Dendritic cell treated with granulocyte-macrophage colony-stimulating factor and Interleukin-4, amounts not matched to agents 40 ng/mL and 50 ng/mL, for 4 days (primary cell): ENCODE data around the gene PAQR8.

Experiments
- H3K27ac Mint-ChIP-seq: one replicate; pipeline ENCODE4 v1.8.0; 2022; ENCODE audit warnings: mild to moderate bottlenecking, mixed read lengths
- H3K27me3 Mint-ChIP-seq: one replicate; pipeline ENCODE4 v1.8.0; 2022; ENCODE audit warnings: mild to moderate bottlenecking, mixed read lengths
- H3K36me3 Mint-ChIP-seq: one replicate; pipeline ENCODE4 v1.8.0; 2022; ENCODE audit warnings: low read depth, mixed read lengths
- H3K4me1 Mint-ChIP-seq: one replicate; pipeline ENCODE4 v1.8.0; 2022; ENCODE audit warnings: low read depth, mixed read lengths
- H3K4me3 Mint-ChIP-seq: one replicate; pipeline ENCODE4 v1.8.0; 2022; ENCODE audit warnings: mild to moderate bottlenecking, moderate library complexity, mixed read lengths
- H3K9me3 Mint-ChIP-seq: one replicate; pipeline ENCODE4 v1.8.0; 2022; ENCODE audit warnings: mixed read lengths
- intact Hi-C: fragments of 100-400 bp; cut with micrococcal nuclease; formaldehyde crosslinking; loops from one replicate; pipeline ENCODE4 v1.15.0; 2022

PAQR8 gene

GRCh38 chr6:52394251-52394666 lies 32.3 kb downstream of the PAQR8 start:
- peaks cover 4% of the 10 kb centered on the region for H3K27me3 Mint-ChIP-seq
- H3K9me3 Mint-ChIP-seq, result no peaks in the 10 kb centered on the region
- no peak overlapping the region for H3K4me3 Mint-ChIP-seq
- no peak overlapping the region for H3K27ac Mint-ChIP-seq
- peaks cover 23% of the 10 kb centered on the region for H3K4me1 Mint-ChIP-seq
- no peaks in the 10 kb centered on the region for H3K36me3 Mint-ChIP-seq
- intact Hi-C loops, result no loop called here

DNA sequence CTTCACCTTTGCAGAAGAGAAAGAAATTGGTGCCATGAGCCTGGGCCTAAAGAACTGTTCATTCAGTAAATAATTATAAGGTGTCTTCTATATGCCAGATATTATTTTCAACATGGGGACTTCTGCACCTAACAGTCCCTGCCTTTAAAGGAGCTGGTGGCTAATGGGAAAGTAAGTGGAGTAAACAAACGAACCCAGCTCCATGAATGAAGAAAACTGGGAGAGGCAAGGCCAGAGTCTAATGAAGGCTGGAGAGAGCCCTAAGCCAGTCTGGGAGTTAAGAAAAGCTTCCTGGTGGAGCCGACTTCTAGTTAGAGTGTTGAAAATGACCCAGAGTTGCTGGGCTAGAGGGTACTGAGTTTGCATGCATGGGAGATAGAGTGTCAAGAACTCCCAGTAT lies 34.0 kb downstream of the PAQR8 start:
- Mint-ChIP-seq H3K27me3 (no peaks in the 10 kb centered on the region), H3K4me3 (no peak overlapping the region), H3K36me3 (no peaks in the 10 kb centered on the region), H3K9me3 (no peaks in the 10 kb centered on the region), H3K27ac (no peak overlapping the region), H3K4me1 (peaks cover 16% of the 10 kb centered on the region)
- intact Hi-C loops, result no loop called here

- peaks cover 16% of the 10 kb centered on the region for H3K4me1 Mint-ChIP-seq
- no peak overlapping the region for H3K4me3 Mint-ChIP-seq
- peaks cover 22% of the 10 kb centered on the region for H3K36me3 Mint-ChIP-seq
- intact Hi-C loops, result loop anchor here (1.0 kb wide), 1 partner anchor 113 kb away; no protein-coding TSS in a partner anchor
- no peak overlapping the region for H3K27ac Mint-ChIP-seq
- H3K9me3 Mint-ChIP-seq, result no peaks in the 10 kb centered on the region
- H3K27me3 Mint-ChIP-seq, result no peaks in the 10 kb centered on the region
Measured at GRCh38 chr6:52399511-52400312, 37.8 kb downstream of the PAQR8 start.

DNA sequence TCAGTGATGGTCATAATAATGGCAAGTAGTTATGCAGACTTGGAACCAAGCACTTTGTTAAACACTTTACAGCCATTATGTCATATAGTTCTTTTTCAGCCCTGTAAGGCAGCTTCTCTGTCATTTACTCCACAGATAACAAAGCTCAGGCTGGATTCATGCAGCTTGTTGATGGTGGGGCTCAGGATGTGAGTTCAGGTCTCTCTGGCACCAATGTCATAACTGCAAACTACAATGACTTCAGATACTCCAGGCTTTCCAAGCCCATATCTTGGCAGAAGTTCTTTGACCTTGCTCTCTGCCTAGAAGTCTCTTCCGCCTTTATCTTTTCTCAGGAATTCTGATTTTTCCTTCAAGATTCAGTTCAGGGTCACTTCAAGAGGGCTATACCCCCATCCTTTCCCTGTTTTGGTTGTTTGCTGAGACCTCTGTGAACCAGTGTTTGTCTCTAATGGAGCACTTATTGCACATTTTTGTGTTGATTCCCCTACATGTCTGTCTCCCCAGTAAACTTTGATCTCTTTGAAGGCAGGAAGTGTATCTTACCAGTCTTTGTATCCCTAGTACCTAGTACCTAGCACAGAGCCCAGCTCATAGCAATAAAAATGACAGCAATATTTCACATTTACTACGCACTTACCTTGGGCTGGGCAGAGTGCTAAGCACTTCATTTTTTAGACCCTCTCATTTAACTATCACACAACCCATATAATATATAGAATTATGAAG lies 38.5 kb downstream of the PAQR8 start:
- no peaks in the 10 kb centered on the region for H3K9me3 Mint-ChIP-seq
- H3K4me3 Mint-ChIP-seq, result no peak overlapping the region
- H3K27ac Mint-ChIP-seq, result no peak overlapping the region
- peaks cover 24% of the 10 kb centered on the region for H3K36me3 Mint-ChIP-seq
- intact Hi-C loops, result no loop called here
- H3K27me3 Mint-ChIP-seq, result no peaks in the 10 kb centered on the region
- peaks cover 16% of the 10 kb centered on the region for H3K4me1 Mint-ChIP-seq

DNA sequence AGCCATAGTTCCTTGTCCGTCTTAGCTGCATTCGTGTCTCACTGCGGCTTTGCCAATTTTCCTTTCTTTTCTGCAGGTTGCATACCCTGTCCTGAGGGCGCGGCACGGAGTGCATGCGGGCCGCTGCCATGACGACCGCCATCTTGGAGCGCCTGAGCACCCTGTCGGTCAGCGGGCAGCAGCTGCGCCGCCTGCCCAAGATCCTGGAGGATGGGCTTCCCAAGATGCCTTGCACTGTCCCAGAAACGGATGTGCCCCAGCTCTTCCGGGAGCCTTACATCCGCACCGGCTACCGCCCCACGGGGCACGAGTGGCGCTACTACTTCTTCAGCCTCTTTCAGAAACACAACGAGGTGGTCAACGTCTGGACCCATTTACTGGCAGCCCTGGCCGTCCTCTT lies 41.1 kb downstream of the PAQR8 start:
- H3K4me1 Mint-ChIP-seq, result peaks cover 8% of the 10 kb centered on the region
- peaks cover 30% of the 10 kb centered on the region for H3K36me3 Mint-ChIP-seq
- no peak overlapping the region for H3K4me3 Mint-ChIP-seq
- intact Hi-C loops, result no loop called here
- no peaks in the 10 kb centered on the region for H3K9me3 Mint-ChIP-seq
- H3K27me3 Mint-ChIP-seq, result no peaks in the 10 kb centered on the region
- H3K27ac Mint-ChIP-seq, result no peak overlapping the region

DNA sequence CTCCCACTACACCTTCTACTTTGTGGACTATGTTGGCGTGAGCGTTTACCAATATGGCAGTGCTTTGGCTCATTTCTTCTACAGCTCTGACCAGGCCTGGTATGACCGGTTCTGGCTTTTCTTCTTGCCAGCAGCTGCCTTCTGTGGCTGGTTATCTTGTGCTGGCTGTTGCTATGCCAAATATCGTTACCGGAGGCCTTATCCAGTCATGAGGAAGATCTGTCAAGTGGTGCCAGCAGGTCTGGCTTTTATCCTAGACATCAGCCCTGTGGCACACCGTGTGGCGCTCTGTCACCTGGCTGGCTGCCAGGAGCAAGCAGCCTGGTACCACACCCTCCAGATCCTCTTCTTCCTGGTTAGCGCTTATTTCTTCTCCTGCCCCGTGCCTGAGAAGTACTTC lies 41.7 kb downstream of the PAQR8 start:
- Mint-ChIP-seq H3K4me1 (peaks cover 8% of the 10 kb centered on the region), H3K4me3 (no peak overlapping the region), H3K27me3 (no peaks in the 10 kb centered on the region), H3K36me3 (peaks cover 30% of the 10 kb centered on the region), H3K9me3 (no peaks in the 10 kb centered on the region), H3K27ac (no peak overlapping the region)
- intact Hi-C loops, result no loop called here

DNA sequence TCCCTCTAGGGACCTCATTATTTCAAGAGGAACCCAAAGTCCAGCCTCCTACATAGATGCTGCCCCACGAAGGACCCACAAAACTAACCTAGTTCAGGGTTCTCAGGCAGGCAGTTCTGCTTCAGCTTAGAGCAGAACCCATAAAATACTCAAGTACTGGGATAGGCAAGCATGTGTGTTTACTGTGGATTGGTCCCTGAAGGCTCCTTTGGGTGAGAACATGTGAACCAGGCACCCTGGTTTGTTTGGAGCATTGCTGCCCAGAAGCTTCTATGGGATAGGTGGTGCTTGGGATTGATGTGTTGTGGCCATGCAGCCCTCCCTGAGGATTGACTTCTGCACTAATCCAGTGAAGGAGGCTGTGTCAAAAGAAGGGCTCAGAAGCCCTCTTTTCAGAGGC lies 43.3 kb downstream of the PAQR8 start:
- no peaks in the 10 kb centered on the region for H3K27me3 Mint-ChIP-seq
- no peak overlapping the region for H3K27ac Mint-ChIP-seq
- H3K4me3 Mint-ChIP-seq, result no peak overlapping the region
- H3K4me1 Mint-ChIP-seq, result no peaks in the 10 kb centered on the region
- intact Hi-C loops, result no loop called here
- no peaks in the 10 kb centered on the region for H3K9me3 Mint-ChIP-seq
- peaks cover 30% of the 10 kb centered on the region for H3K36me3 Mint-ChIP-seq

DNA sequence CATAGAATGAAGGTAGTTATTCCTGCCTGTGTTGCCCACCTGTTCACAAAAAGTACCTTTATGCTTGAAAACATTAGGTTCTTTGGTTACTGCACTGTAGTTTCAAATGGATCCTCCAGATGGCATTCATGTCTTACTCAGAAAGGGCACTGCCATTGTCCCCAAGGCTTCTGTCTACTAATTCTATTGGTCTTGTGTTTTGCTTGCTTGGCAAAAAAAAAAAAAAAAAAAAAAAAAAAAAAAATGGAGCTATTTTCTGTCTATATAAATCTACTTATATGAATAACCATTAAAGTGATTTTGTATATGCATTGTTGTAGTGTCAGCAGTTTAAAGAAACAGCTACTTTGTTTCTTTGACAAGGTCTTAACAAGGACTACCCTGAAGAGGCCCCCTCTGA lies 45.5 kb downstream of the PAQR8 start:
- no peak overlapping the region for H3K27ac Mint-ChIP-seq

GRCh38 chr6:52409499-52409898 lies 47.5 kb downstream of the PAQR8 start:
- Mint-ChIP-seq H3K27ac (no peak overlapping the region), H3K9me3 (no peaks in the 10 kb centered on the region), H3K4me3 (no peak overlapping the region), H3K4me1 (no peaks in the 10 kb centered on the region), H3K27me3 (peaks cover 12% of the 10 kb centered on the region), H3K36me3 (peaks cover 10% of the 10 kb centered on the region)
- intact Hi-C loops, result no loop called here

More for the DNA sequence above, 45.5 kb downstream of the PAQR8 start:
- H3K4me3 Mint-ChIP-seq, result no peak overlapping the region
- peaks cover 30% of the 10 kb centered on the region for H3K36me3 Mint-ChIP-seq
- no peaks in the 10 kb centered on the region for H3K27me3 Mint-ChIP-seq
- no peaks in the 10 kb centered on the region for H3K9me3 Mint-ChIP-seq
- no peaks in the 10 kb centered on the region for H3K4me1 Mint-ChIP-seq
- intact Hi-C loops, result no loop called here

DNA sequence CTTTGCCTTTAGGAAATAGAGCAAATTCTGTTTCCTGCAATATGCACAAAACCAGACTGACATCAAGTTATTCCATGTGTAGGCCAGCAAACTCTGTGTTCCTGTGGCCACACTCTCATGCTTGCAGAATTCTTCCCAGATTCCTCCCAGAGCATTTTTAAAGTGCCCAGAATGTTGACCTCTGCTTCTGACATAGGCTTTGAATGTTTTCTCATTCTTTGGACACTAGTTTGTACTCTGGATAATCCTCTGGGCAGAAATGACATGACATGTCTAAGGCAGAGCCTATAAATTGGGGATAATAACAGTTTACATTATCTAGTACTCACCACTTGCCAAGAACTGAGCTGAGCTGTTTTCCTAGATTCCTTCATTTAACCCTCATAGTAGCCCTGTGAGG lies 49.0 kb downstream of the PAQR8 start:
- intact Hi-C loops, result no loop called here
- Mint-ChIP-seq H3K36me3 (peaks cover 3% of the 10 kb centered on the region), H3K4me3 (no peak overlapping the region), H3K9me3 (no peaks in the 10 kb centered on the region), H3K4me1 (no peaks in the 10 kb centered on the region), H3K27ac (no peak overlapping the region), H3K27me3 (peaks cover 12% of the 10 kb centered on the region)

- no peaks in the 10 kb centered on the region for H3K9me3 Mint-ChIP-seq
- no peaks in the 10 kb centered on the region for H3K36me3 Mint-ChIP-seq
- H3K27ac Mint-ChIP-seq, result no peak overlapping the region
- intact Hi-C loops, result no loop called here
- H3K27me3 Mint-ChIP-seq, result peaks cover 12% of the 10 kb centered on the region
- no peak overlapping the region for H3K4me3 Mint-ChIP-seq
- no peaks in the 10 kb centered on the region for H3K4me1 Mint-ChIP-seq
Measured at GRCh38 chr6:52411911-52412310, 50.0 kb downstream of the PAQR8 start.

DNA sequence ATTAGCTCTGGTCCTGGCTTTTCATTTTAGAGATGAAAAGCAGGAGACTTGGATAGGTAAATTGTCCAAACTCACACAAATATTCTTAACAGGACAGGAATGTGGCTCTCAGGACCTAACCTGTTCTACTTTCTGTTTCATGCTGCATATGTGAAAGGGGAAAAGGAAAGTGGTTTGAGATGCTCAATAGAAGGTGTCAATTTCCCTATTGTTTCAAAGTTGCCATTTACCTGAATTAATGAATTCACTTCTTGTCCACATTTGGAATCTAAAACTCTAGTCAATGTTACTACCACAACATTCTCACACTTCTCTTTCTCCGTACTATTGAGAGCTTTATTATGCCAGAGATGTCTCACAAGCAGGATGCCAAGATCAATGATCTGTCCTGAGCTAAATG lies 53.4 kb downstream of the PAQR8 start:
- Mint-ChIP-seq H3K9me3 (no peaks in the 10 kb centered on the region), H3K27ac (no peak overlapping the region), H3K36me3 (no peaks in the 10 kb centered on the region), H3K4me1 (peaks cover 9% of the 10 kb centered on the region), H3K4me3 (no peak overlapping the region), H3K27me3 (peaks cover 16% of the 10 kb centered on the region)
- intact Hi-C loops, result loop anchor here (5.0 kb wide), 1 partner anchor 182 kb away; no protein-coding TSS in a partner anchor

DNA sequence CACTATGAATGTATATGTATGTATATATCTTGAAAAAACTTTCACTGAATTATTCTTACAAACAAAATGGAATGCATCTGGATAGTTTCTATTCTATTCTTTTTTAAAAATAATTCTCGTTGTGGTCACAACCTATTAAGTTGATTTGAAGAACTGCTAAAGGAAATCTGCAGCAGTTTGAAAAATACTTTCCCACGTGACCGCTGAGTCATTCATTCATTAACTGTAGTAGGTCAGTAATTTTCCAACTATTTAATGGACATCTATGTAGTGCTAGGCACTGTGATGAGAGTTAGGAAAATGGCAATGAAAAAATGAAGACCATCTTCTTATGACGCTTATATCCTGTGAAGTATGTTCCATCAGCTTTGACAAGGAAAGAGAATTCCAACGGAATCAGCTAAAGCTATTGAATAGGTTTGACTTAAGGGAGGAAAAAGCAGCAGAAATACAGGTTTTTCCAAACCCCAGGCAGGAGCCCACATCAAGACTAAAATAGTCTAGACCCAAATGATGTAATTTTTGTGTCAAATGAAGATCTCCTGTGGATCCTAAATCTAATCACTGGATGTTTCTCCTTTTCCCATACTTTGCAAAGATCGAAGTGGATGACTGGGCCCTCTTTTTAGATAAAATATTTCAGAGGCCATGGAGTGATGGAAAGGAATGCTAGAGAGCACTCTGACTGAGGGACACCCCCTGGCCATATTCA lies 54.1 kb downstream of the PAQR8 start:
- H3K27ac Mint-ChIP-seq, result no peak overlapping the region

GRCh38 chr6:52416629-52417151 lies 54.7 kb downstream of the PAQR8 start:
- no peak overlapping the region for H3K27ac Mint-ChIP-seq
- H3K9me3 Mint-ChIP-seq, result no peaks in the 10 kb centered on the region
- no peak overlapping the region for H3K4me3 Mint-ChIP-seq
- intact Hi-C loops, result loop anchor here (1.0 to 5.0 kb wide), 2 partner anchors 181 to 247 kb away; no protein-coding TSS in a partner anchor
- peaks cover 9% of the 10 kb centered on the region for H3K4me1 Mint-ChIP-seq
- H3K36me3 Mint-ChIP-seq, result no peaks in the 10 kb centered on the region
- H3K27me3 Mint-ChIP-seq, result peaks cover 16% of the 10 kb centered on the region

More for the DNA sequence above, 54.1 kb downstream of the PAQR8 start:
- H3K4me1 Mint-ChIP-seq, result peaks cover 9% of the 10 kb centered on the region
- peaks cover 16% of the 10 kb centered on the region for H3K27me3 Mint-ChIP-seq
- H3K9me3 Mint-ChIP-seq, result no peaks in the 10 kb centered on the region
- H3K4me3 Mint-ChIP-seq, result no peak overlapping the region
- intact Hi-C loops, result loop anchor here (1.0 to 5.0 kb wide), 2 partner anchors 181 to 247 kb away; no protein-coding TSS in a partner anchor
- H3K36me3 Mint-ChIP-seq, result no peaks in the 10 kb centered on the region
